ENCODE measurements around the gene RAPGEF1. TPM values are rescaled to one million over a fixed set of nuclear protein-coding genes. Genes with fewer than 3 reads are reported as not detected.

RAPGEF1 gene
- total RNA-seq, 1 experiment from 2014 or later, result 55.6 TPM

GRCh38 chr9:131590449-131590848, 149.4 kb downstream of the RAPGEF1 start:
- Histone ChIP-seq H3K4me2 (ENCODE audit: insufficient read depth, insufficient read length, low read length) (no peak overlapping the region), H2BK5ac (ENCODE audit: insufficient read length, low read length) (no peak overlapping the region), H3T11ph (ENCODE audit: low read length) (no peak overlapping the region), H2BK20ac (ENCODE audit: low read depth, low read length, poor library complexity, severe bottlenecking) (no peak overlapping the region), H3K9me3 (ENCODE audit: control insufficient read depth, low read depth, low read length) (no peaks in the 10 kb centered on the region), H2BK15ac (ENCODE audit: low read depth, low read length) (no peak overlapping the region), H2BK120ac (ENCODE audit: low read depth, low read length, poor library complexity, severe bottlenecking) (no peak overlapping the region), H4K5ac (ENCODE audit: insufficient read length, low read depth, low read length) (no peak overlapping the region), H2BK12ac (ENCODE audit: insufficient read length, low read depth, low read length) (no peak overlapping the region), H3K56ac (ENCODE audit: insufficient read length, low read depth, low read length) (no peak overlapping the region), H3K79me2 (ENCODE audit: insufficient read depth, low read length) (no peaks in the 10 kb centered on the region), H3K27me3 (ENCODE audit: insufficient read depth, low read length) (no peaks in the 10 kb centered on the region), H3K4me1 (ENCODE audit: insufficient read depth, low read length) (no peaks in the 10 kb centered on the region), H3K9ac (ENCODE audit: extremely low read depth, insufficient read length, low read length) (no peak overlapping the region), H2AK5ac (ENCODE audit: insufficient read length, low read length) (no peak overlapping the region), H3K27ac (ENCODE audit: insufficient read length, low read depth, low read length) (no peak overlapping the region), H4K20me1 (ENCODE audit: control insufficient read depth, insufficient read depth, insufficient read length) (no peaks in the 10 kb centered on the region), H3K23me2 (ENCODE audit: insufficient read length, low read depth, low read length, poor library complexity, severe bottlenecking) (no peaks in the 10 kb centered on the region), H2AFZ (ENCODE audit: low read length) (no peak overlapping the region), H3K79me1 (ENCODE audit: insufficient read depth, low read depth, low read length, poor library complexity, severe bottlenecking) (no peaks in the 10 kb centered on the region), H3K18ac (ENCODE audit: insufficient read length, low read depth, low read length) (no peak overlapping the region), H3K4ac (ENCODE audit: low read depth, low read length) (no peak overlapping the region), H4K91ac (ENCODE audit: insufficient read length, low read depth, low read length) (no peak overlapping the region), H3K23ac (ENCODE audit: insufficient read length, low read depth, low read length) (no peak overlapping the region), H4K8ac (replicated peaks; ENCODE audit: insufficient read length, low read depth, low read length) (no peak overlapping the region), H3K14ac (ENCODE audit: insufficient read depth, low read length) (no peak overlapping the region; the same call in 1 of the 2 replicates)
- no peak for TF ChIP-seq CTCF (conservative IDR thresholded peaks at IDR 0.05)
- DNase-seq, result no peak
- Mint-ChIP-seq H3K27me3 (ENCODE audit: low read depth) (no peaks in the 10 kb centered on the region), H3K9me3 (no peaks in the 10 kb centered on the region), H3K4me1 (peaks cover 0 to 2% of the 10 kb centered on the region in 2 experiments; a peak in 2 of 4 replicates), H3K36me3 (ENCODE audit: insufficient read depth in 1 of 3, low read depth in 3 of 3) (peaks cover 10 to 48% (median 21%) of the 10 kb centered on the region in 3 experiments; a peak in 6 of 7 replicates), H3K27ac (no peak overlapping the region; a peak in 1 of 7 replicates), H3K4me3 (no peak overlapping the region)
- WGBS (ENCODE audit: extremely low coverage, insufficient read length, low lambda C conversion rate), result no CpG with 5 or more reads among the region's 13 CpGs

All from H9 (cell line).